Activated CD4-positive, alpha-beta T cell treated with anti-CD3 and anti-CD28 coated beads, Interleukin-10, Interleukin-2, amounts not matched to agents 100 ng/mL and 50 ng/mL, durations not matched to agents 16 hours and 8 hours (primary cell): ENCODE results near the gene DHCR7.

Experiments used
- DNase-seq: peaks from one replicate; pipeline ENCODE4 v3.0.0-alpha.2; 2020

DHCR7 gene

GRCh38 chr11:71456294-71456693, 8.1 kb upstream of the DHCR7 start:
- no peak for DNase-seq

GRCh38 chr11:71454470-71455113, 6.4 kb upstream of the DHCR7 start:
- DNase-seq = no peak

DNA sequence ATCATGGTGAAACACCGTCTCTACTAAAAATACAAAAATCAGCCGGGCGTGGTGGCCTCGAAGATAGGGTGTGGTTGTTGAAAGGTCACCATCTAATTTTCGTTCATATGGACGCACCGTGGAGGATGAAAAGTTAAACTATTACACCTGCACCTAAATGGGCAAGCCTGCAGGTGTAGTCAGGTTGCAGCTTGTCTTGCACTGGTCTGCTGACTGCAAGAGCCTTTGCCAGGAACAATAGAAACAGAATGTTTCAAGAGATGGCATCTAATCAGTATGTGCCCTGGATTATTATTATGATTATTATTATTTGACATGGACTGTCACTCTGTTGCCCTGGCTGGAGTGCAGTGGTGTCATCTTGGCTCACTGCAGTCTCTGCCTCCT, 5.7 kb upstream of the DHCR7 start:
- DNase-seq = no peak

DNA sequence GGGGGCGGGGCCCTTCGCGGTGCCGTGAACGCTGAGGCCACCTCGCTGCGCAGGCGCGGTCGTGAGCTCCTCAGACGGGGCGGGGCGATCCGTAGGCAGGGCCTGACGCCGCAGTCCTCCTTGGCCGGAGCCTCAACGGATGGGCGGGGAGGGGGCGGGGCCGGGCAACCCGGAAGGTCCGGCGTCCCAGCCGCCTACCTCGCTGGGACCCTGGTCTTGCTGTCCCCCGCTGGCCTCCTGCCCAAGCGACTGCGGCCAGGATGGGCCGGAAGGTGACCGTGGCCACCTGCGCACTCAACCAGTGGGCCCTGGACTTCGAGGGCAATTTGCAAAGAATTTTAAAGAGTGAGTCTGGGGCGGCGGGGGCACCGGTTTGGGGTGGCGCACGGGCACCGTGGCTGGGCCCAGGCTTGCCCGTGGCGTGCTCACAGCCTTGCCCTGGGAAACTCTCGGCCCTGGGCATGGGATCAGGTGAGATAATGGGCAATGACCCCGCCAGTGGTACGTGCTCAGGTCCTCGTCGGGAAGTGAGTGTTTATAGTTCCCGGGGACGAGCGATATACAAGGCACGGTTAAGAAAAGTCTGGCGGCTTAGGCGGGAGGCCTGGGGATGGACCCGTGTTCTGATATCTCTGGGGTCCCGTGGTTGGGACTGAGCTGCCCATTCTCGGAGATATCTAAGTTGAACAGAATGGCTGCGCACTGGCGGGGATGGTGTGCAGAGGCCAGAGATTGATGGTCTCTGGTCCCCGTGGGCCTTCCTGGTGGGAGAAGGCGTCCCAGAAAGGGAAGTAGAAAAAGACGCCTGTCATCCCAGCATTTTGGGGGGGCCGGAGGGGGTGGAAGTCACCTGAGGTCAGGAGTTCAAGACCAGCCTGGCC, 5.1 kb upstream of the DHCR7 start, which contains the start of gene NADSYN1:
TSS of gene NADSYN1 (plus strand) at position 167 of the 881 bp plus-strand sequence. CDS start at position 261, 94 bp downstream.
- DNase-seq = peak; percentile 97

- peak; percentile 77 for DNase-seq
These were observed 4.2 kb upstream of the DHCR7 start for GRCh38 chr11:71452199-71453036.

DNA sequence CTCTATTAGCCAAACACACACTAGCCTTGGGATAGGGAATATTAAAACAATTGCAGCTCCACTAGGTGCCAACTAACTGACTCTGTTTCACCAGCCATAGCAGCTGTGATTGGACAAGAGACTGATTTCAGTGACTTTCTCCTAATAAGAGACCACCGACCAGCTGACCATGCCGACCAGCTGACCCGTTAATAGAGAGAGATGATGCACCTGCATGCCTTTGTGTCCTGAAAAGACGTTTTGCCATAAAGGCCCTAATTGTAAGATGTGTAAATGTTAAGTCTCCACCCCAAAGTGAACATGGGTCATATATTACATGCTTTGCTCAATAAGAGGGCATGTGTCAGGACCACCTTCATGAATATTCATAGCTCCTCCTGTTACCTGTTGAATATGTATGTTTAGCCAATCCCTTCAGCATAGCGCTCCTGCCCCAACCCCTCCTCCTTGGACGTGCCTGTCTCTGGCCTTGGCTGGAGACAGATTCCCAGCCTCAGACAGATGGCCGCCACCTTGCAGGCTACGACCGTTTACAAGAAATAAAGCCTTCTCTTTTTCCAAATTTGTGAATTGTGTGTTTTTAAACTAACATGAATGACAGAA, 3.5 kb upstream of the DHCR7 start:
- peak; percentile 25 for DNase-seq

DNA sequence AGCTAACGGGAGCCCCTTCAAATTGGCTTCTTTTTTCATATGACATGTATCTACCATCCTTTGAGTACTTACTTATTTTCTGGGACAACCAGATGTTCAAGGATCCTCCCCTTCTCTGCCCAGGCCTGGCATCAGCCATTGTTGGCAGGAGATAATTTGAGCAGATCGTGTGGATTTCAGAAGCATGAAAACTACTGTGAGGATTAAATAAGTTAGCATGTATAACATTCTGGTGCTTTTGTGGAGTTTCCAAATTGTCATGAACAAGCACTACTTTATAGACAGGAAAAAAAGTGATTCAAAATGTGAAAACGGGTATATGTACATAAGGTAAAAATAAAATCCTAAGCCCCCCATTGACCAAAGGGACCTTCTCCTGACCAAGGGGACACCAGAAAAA, 2.7 kb upstream of the DHCR7 start:
- no peak for DNase-seq

- no peak for DNase-seq
These were observed 2.3 kb upstream of the DHCR7 start for GRCh38 chr11:71450507-71450906.

DNA sequence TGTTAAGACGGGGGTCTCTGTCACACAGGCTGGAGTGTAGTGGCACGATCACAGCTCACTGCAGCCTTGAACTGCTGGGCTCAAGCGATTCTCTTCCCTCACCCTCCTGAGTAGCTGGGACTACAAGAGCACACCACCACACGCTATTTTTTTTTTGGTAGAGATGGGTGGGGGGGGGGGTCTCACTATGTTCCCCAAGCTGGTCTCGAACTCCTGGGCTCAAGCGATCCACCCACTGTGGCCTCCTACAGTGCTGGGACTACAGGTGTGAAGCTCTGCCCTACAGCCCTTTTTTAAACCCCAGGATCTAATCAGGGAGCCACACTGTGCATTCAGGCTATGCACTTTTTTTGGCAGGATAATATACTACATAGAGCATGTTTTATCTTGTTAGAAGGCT, 1.4 kb upstream of the DHCR7 start:
- DNase-seq = no peak

DNA sequence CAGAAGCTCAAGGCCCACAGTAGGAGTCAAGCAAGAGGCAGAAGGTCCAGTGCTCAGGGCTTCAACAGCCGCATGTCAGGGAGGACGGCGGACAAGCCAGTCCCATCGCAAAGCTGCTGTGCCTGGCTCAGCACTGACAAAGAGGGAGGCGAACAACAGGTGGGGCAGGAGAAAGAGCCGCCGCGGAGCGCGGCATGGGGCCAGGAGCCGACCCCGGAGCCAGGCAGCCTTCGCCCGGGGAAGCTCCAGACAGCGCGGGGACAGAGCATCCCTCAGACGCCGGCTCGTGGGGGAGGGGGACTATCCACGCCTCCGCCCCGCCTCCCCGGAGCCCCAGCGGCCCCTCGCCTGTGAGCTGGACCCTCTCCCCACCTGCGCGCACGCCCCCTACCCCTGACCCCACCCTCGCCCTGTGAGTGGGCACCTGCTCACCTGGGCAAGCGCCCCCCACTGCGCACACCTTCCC, 369 bp downstream of the DHCR7 start:
- no peak for DNase-seq

DNA sequence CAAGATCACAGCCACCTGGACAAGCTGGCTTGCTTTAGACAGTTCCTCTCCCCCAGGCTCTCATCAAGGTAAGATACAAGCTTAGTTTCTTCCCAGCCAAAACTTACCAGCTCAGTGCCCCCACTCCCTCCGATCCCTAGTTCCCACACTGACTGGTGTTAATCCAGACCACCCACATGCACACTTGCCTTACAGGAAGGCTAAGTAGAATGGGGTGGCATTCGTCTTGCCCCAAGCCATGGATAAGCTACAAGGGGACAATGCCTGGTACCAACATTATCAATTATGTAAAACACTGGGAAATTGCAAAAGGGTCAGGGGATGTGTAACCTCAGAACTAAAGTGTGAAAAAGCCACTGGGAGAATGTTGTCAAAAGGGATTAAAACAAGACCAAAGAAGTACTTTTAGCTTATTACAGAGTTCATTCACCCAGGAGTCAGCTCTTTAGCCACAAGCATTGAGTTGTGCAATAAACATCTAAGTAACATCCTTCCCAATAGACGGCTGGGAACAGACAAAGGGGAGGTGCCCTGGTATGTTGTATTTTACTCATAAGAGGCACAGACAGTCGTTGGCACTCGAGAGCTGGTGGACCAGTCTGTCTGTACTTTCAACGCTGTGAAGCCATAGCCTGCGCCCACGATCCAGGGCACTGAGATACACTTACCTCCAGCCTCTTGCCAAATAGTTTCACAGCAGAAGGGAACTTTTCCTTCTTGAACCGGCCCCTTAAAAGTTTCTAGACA, 1.1 kb downstream of the DHCR7 start:
- peak; percentile 47 for DNase-seq

- DNase-seq = no peak
These were observed 2.0 kb downstream of the DHCR7 start for GRCh38 chr11:71446150-71446549.

GRCh38 chr11:71444811-71445210, 3.4 kb downstream of the DHCR7 start:
- DNase-seq = no peak

GRCh38 chr11:71443736-71444445, 4.3 kb downstream of the DHCR7 start:
- DNase-seq = no peak

DNA sequence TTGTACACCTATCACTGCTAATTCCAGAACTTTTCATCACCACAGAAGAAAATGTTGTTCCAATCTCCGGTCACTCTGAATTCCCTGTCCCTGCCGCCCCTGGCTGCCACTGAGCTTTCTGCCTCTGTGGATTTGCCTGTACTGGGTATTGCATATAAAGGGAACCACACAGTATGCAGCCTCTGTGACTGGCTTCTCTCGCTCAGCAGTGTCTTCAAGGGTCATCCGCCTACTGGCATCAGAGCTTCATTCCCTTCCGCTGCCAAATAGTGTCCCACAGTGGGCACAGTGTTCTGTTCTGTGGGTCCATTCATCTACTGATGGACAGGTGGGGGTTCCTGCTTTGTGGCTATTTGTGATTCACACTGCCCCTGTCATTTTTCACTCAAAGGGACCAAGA, 5.3 kb downstream of the DHCR7 start:
- no peak for DNase-seq

GRCh38 chr11:71442123-71442522, 6.1 kb downstream of the DHCR7 start:
- no peak for DNase-seq

GRCh38 chr11:71441251-71441650, 6.9 kb downstream of the DHCR7 start:
- no peak for DNase-seq

- DNase-seq = no peak
These were observed 8.0 kb downstream of the DHCR7 start for GRCh38 chr11:71440021-71440755.

DNA sequence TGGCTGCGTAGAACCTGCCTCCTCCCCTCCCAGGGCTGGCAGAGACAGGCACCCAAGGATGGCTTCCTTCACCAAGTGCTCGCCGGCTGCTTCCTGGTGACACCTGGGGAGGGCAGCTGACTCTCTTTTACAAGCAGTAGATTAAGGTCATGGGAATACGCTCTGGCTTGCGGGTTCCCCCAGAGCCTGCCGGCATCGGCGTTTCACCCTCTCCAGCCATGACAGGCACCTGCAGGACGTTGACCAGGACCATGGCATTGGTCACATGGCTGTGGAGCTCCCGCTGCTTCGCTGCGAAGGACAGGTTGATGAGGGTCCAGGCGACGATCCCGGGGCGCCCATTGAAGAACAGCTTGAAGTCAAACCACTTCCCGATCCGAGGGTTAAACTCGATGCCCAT, 9.5 kb downstream of the DHCR7 start:
- no peak for DNase-seq

GRCh38 chr11:71437879-71438278, 10.3 kb downstream of the DHCR7 start:
- no peak for DNase-seq

DNA sequence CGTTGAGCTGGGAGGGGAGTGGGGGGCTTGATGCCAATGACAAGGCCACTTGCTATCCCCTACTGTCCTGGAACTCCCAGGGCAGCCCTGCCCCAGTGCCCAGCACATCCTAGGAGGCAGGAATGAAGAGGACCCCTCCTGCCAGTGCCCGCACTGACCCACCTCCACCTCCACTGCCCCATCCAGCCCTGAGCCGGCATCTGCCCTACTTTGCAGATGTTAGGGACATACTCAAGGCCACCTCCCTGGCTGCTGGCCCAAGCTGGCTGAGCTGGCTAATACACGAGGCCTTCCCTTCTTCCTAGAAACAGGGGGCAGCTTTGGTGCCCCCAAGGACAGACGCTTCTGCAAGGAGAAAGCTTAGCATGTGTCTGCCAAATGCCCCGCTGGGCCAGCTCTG, 10.8 kb downstream of the DHCR7 start:
- no peak for DNase-seq
